GM19438 (cell line): ENCODE measurements around the gene LOX.
"Not testable (repeated sequence)": the region's sequence is repeated elsewhere in the genome, so short reads cannot be mapped to it uniquely, and the experiment has no call there.

Source experiments
- ATAC-seq: cut with Tn5 transposase; IDR thresholded peaks from one replicate; pipeline ENCODE4 v1.9.1; 2021; ENCODE audit warnings: low read depth; ENCODE audit not compliant: unreplicated experiment

LOX gene

GRCh38 chr5:122099060-122099790 lies 21.2 kb upstream of the LOX start:
- ATAC-seq = no peak

GRCh38 chr5:122097391-122097790 lies 19.3 kb upstream of the LOX start:
- ATAC-seq = no peak

DNA sequence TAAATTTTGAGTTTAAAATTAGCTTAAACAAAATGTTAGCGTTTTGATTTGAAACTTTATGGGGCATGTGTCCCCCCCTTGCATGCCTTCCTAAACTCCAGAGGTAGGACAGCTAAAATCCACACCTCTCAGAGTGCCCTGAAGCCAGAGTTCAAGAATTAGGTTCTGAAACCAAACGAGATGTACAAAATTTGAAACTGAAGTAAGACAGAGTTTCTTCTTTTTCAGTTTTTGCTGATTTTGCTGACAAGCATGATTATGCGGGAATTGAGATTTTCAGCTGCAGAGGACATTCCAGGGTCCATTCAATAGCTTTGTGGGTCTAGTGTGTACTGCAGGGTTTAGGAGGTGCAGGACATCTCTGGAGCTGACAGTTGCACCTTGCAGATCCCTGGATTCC lies 17.1 kb upstream of the LOX start:
- no peak for ATAC-seq

- ATAC-seq = not testable (repeated sequence)
These were observed 16.2 kb upstream of the LOX start for GRCh38 chr5:122094251-122094650.

- ATAC-seq = no peak
These were observed 15.5 kb upstream of the LOX start for GRCh38 chr5:122093415-122094180.

DNA sequence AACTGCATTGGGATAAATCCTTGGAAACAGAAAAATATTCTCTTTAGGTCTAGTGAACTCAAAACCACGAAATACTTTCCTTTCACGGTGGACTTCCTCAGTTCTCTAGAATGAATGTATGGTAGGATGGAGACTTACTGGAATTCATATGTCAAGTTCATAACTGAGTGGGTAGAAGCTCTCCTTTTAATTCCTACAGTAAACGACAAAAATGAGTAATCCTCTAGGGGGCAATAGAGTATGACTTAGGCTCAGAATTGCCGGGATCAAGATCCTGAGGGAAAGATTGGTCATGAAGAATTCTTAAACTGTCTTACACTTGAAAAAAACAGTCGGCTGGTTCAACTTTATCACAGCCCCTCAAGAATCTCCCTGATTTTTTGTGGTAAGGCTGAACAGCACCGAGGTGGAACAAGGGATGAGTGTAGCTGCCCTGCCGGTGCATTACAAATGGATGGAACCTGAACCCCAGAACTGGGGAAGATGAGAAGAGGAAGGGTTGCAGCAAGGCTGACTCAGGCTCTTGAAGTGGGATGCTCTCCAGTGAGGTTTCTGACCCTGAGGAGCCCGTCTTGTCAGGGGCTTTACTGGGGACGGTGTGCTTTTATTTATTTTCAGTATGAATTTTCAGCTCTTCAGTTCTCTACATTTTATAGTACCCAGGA lies 14.0 kb upstream of the LOX start:
- no peak for ATAC-seq

- ATAC-seq = no peak
These were observed 11.3 kb upstream of the LOX start for GRCh38 chr5:122089096-122090013.

DNA sequence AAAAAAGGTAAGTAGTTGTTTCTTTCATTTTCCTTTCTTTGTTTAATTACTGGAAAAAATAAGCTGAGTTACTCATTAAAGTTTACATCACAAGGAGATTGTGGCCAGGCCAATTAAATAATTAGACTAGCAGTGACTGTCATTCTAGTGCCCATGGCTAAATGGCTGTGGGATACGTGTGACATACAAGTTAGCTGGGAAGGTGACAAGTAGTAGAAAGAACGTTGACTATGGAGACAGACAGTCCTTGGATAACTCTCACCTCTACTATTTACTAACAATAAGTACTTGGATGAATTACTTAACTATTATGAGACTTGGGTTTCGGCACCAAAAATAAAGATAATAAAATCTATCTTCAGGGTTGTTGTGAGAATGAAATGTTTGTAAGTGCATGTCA lies 7.0 kb upstream of the LOX start:
- ATAC-seq = no peak

- ATAC-seq = no peak
These were observed 5.5 kb upstream of the LOX start for GRCh38 chr5:122083535-122083934.

DNA sequence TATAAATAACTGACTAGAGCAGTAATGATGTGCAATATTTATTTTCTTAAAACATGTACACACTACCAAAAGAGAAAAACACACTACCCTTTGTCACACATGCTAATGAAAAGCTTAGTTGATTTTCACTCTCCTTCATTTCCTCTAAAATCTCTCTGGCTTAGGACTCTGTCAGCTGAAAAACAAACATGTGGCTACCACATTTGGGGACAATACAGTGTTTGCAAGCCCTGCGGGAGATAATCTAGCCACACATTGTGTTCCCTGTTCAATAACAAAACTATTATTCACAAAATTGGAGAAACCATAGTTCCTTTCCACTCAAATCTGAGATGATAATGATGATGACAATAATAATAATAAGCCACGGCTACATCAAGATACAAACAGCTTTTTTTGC lies 3.5 kb upstream of the LOX start:
- ATAC-seq = no peak

GRCh38 chr5:122077366-122078115 lies 518 bp downstream of the LOX start:
- ATAC-seq = peak; percentile 14

DNA sequence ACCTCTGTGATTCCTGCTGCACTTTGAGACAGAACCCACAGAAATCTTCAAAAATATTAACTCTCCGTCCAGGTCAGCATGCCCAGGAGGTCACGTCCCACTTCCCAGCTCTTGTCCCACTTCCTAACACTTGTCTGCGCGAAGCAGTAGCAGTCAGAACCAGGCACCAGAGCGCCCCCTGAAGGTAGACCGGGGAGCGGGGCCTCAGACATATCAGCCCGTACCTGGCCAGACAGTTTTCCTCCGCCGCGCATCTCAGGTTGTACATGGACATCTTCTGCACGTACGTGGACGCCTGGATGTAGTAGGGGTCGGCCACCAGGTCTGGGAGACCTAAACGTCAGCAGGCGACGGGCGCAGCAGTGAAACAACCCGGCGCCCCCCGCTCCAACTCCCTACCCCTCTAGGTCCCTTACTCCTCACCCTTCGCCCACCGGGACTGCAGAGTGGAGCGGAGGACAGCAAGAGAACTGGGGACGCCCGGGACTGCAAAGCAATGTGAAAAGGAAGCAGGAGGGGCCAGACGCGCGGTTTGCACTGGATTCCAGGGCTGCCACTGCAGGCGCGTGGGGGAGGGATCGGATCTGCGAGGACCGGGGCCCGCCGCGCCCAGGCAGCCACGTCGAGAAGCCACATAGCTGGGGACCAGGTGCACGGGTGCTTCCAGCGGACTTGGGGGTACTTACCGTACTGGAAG lies 1.2 kb downstream of the LOX start:
- ATAC-seq = peak; percentile 51

- no peak for ATAC-seq
These were observed 2.0 kb downstream of the LOX start for GRCh38 chr5:122076050-122076461.

DNA sequence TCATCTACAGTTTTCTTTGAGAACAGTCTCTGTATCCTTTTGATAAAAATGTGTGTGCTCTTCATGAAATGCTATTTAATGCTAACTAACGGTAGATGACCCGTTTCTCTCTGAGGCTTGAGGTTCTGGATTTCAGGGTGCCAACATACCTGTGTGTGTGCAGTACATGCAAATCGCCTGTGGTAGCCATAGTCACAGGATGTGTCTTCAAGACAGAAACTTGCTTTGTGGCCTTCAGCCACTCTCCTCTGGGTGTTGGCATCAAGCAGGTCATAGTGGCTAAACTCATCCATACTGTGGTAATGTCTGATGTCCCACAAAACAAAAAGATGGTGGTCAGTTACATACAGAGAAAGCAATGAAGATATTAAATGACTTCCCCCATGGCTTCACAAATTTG lies 4.2 kb downstream of the LOX start:
- ATAC-seq = no peak

- ATAC-seq = no peak
These were observed 5.0 kb downstream of the LOX start for GRCh38 chr5:122073018-122073417.

DNA sequence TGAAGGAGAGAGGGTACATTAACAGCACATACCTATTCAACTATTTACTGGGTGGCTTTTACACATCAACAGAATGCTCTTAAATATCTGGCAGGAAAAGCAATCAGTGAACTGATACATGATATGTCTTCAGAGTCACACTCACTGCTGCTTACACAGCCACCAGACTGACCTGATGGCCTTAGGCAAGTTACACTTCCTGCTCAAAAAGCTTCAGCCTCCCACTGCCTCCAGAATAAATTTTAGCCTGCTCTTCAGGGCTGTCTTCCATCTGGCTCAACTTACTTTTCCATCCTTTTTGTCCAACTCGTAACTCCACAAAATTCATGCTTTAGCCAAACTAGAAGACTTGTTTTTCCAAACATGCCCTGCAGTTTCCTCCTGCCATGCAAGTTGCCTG lies 10.7 kb downstream of the LOX start:
- no peak for ATAC-seq

DNA sequence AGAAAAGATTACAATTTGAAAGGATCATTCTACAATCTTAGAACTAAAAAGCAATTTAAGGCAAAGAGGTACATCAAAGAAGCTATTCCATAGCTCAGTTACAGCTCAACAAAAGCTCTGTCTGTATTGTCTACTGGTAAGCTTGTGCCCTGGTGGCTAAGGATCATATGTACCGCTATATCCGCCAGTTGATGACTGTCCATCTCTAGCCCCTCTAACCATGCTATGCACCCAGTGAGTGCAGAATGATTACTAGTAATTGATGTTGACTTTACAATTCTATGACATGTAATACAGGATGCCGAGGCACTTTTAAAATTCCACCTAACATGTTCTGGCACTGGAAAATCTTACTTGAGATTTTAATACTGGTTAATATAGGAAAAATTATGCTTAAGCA lies 13.1 kb downstream of the LOX start:
- no peak for ATAC-seq

DNA sequence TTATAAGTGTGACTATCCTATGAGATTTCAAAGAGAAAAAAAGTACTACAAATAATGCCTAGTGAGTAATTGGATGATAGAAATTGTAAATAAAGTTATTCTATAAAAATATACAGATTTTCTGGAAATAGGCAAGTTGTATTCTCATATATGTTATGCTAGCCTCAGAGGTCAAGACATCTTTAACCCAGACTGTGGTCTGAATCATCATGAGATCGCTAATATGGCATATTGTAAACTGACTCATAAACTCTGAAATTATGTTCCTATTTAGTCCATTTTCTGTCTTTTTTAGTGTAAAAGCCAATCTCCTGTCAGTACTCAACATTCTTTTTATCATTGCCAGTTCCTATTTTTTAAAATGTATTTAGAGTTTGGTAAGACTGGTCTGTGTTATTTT lies 14.2 kb downstream of the LOX start:
- no peak for ATAC-seq

DNA sequence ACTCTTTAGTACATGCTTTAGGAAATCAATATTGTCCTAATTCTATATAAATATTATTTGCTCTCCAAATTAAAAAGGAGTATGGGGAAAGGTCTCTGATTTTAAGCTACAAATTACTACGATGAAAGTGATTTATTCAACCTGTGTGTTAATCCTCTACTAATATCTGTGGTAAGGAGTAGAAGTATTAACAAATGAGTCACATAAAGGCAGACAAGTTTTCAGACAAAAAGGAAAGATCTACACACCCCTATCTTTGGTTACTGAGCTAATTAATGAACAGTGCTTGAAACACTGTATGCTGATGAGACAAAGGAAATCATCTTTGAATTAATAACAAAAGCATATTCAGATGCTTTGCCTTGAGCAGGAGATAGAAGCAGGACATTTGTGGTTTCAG lies 15.9 kb downstream of the LOX start:
- ATAC-seq = no peak
